Measurements from ENCODE around the gene TNFSF10.
A peak's percentile ranks its signal among the peaks of the same experiment; 100 is the strongest.

TNFSF10 gene

GRCh38 chr3:172518929-172519640 is 4.1 kb downstream of the TNFSF10 start:
- DNase-seq (ENCODE audit: low read depth in 2 of 2, low spot score in 1 of 2), result no peak

- DNase-seq (ENCODE audit: low read depth in 2 of 2, low spot score in 1 of 2), result no peak
These were observed 5.3 kb downstream of the TNFSF10 start for GRCh38 chr3:172517859-172518466.

- no peak for DNase-seq (ENCODE audit: low read depth in 2 of 2, low spot score in 1 of 2)
These were observed 6.7 kb downstream of the TNFSF10 start for GRCh38 chr3:172516318-172517214.

GRCh38 chr3:172515130-172515918 is 7.9 kb downstream of the TNFSF10 start:
- no peak for DNase-seq (ENCODE audit: low read depth in 2 of 2, low spot score in 1 of 2)

- DNase-seq (ENCODE audit: low read depth in 2 of 2, low spot score in 1 of 2), result no peak
These were observed 8.6 kb downstream of the TNFSF10 start for GRCh38 chr3:172514678-172515077.

GRCh38 chr3:172513488-172513887 is 9.7 kb downstream of the TNFSF10 start:
- no peak for DNase-seq (ENCODE audit: low read depth in 2 of 2, low spot score in 1 of 2)

- peak in 1 of 2 donors; percentile 26 for DNase-seq (ENCODE audit: low read depth in 2 of 2, low spot score in 1 of 2)
These were observed 11.2 kb downstream of the TNFSF10 start for GRCh38 chr3:172511783-172512762.

- no peak for DNase-seq (ENCODE audit: low read depth in 2 of 2, low spot score in 1 of 2)
These were observed 17.1 kb downstream of the TNFSF10 start for GRCh38 chr3:172506094-172506493.

GRCh38 chr3:172501540-172501939 is 21.7 kb downstream of the TNFSF10 start:
- DNase-seq (ENCODE audit: low read depth in 2 of 2, low spot score in 1 of 2), result no peak

GRCh38 chr3:172490198-172490669 is 33.0 kb downstream of the TNFSF10 start:
- DNase-seq (ENCODE audit: low read depth in 2 of 2, low spot score in 1 of 2), result peak; percentile 28 to 61

- no peak for DNase-seq (ENCODE audit: low read depth in 2 of 2, low spot score in 1 of 2)
These were observed 45.1 kb downstream of the TNFSF10 start for GRCh38 chr3:172478116-172478515.

- no peak for DNase-seq (ENCODE audit: low read depth in 2 of 2, low spot score in 1 of 2)
These were observed 46.9 kb downstream of the TNFSF10 start for GRCh38 chr3:172476347-172476746.

- no peak for DNase-seq (ENCODE audit: low read depth in 2 of 2, low spot score in 1 of 2)
These were observed 47.5 kb downstream of the TNFSF10 start for GRCh38 chr3:172475703-172476102.

GRCh38 chr3:172471903-172472302 is 51.3 kb downstream of the TNFSF10 start:
- DNase-seq (ENCODE audit: low read depth in 2 of 2, low spot score in 1 of 2), result no peak

GRCh38 chr3:172470588-172470987 is 52.6 kb downstream of the TNFSF10 start:
- no peak for DNase-seq (ENCODE audit: low read depth in 2 of 2, low spot score in 1 of 2)

GRCh38 chr3:172467170-172467824 is 55.9 kb downstream of the TNFSF10 start:
- no peak for DNase-seq (ENCODE audit: low read depth in 2 of 2, low spot score in 1 of 2)

- DNase-seq (ENCODE audit: low read depth in 2 of 2, low spot score in 1 of 2), result no peak
These were observed 56.6 kb downstream of the TNFSF10 start for GRCh38 chr3:172466553-172467130.

GRCh38 chr3:172465281-172465680 is 57.9 kb downstream of the TNFSF10 start:
- no peak for DNase-seq (ENCODE audit: low read depth in 2 of 2, low spot score in 1 of 2)

GRCh38 chr3:172464306-172464705 is 58.9 kb downstream of the TNFSF10 start:
- DNase-seq (ENCODE audit: low read depth in 2 of 2, low spot score in 1 of 2), result no peak

Measured in stimulated activated CD8-positive, alpha-beta memory T cell treated with anti-CD3 and anti-CD28 coated beads, Interleukin-4, amount 100 ng/mL, for 1 hour (primary cell).